HG02798 (cell line): ENCODE measurements around the gene CELA2B.

ENCODE experiments used
- ATAC-seq: cut with Tn5 transposase; IDR thresholded peaks from one replicate; pipeline ENCODE4 v1.9.1; 2021; ENCODE audit warnings: mild to moderate bottlenecking; ENCODE audit not compliant: unreplicated experiment, poor library complexity

Gene CELA2B

GRCh38 chr1:15523104-15524020 is 47.5 kb downstream of the CELA2B start:
- ATAC-seq: no peak

- no peak for ATAC-seq
These were observed 48.0 kb downstream of the CELA2B start, which contains the start of gene CASP9 for GRCh38 chr1:15524021-15524282. TSS of gene CASP9 (minus strand) at chr1:15524215. CDS start at chr1:15524200, 15 bp downstream.

GRCh38 chr1:15524283-15525049 is 48.6 kb downstream of the CELA2B start:
- peak; percentile 58 for ATAC-seq

- ATAC-seq: no peak
These were observed 49.4 kb downstream of the CELA2B start for GRCh38 chr1:15525050-15526020.

- ATAC-seq: no peak
These were observed 50.2 kb downstream of the CELA2B start for GRCh38 chr1:15526021-15526489.

- peak; percentile 66 for ATAC-seq
These were observed 50.8 kb downstream of the CELA2B start, which contains the start of gene DNAJC16 for GRCh38 chr1:15526490-15527339. TSS of gene DNAJC16 (plus strand) at chr1:15526848. CDS start at chr1:15529106, 2,258 bp downstream.

GRCh38 chr1:15531003-15531402 is 55.1 kb downstream of the CELA2B start:
- no peak for ATAC-seq

GRCh38 chr1:15531682-15532081 is 55.8 kb downstream of the CELA2B start:
- ATAC-seq: no peak

- no peak for ATAC-seq
These were observed 62.9 kb downstream of the CELA2B start for GRCh38 chr1:15538771-15539170.

- no peak for ATAC-seq
These were observed 64.3 kb downstream of the CELA2B start for GRCh38 chr1:15540186-15540585.
